ENCODE results near the gene L1TD1. TPM values are rescaled to one million over a fixed set of nuclear protein-coding genes. Genes with fewer than 3 reads are reported as not detected.
"Not testable (repeated sequence)": the region's sequence is repeated elsewhere in the genome, so short reads cannot be mapped to it uniquely, and the experiment has no call there.

L1TD1 gene
- 0.01 TPM for polyA plus RNA-seq (2013, experiment 1 of 2)
- 0.01 TPM for polyA plus RNA-seq (2013, experiment 2 of 2)

GRCh38 chr1:62194651-62195544, at the start of gene L1TD1:
Gene L1TD1 (plus strand): TSS chr1:62194849. CDS start chr1:62206629, 11,780 bp downstream.
- 5% methylated on average over 37 of the region's 55 CpGs for WGBS

GRCh38 chr1:62159940-62160348, 34.7 kb upstream of the L1TD1 start:
- Histone ChIP-seq H3K9me3 (ENCODE audit: control insufficient read depth, low read length) (no peaks in the 10 kb centered on the region), H3K9ac (ENCODE audit: low read length) (no peak overlapping the region), H3K14ac (ENCODE audit: low read length in 2 of 2) (no peak overlapping the region), H4K91ac (ENCODE audit: low read length) (no peak overlapping the region), H3K27me3 (ENCODE audit: control insufficient read depth in 1 of 2, insufficient read depth in 1 of 2, low read length in 2 of 2) (no peaks in the 10 kb centered on the region), H2BK5ac (ENCODE audit: low read depth, low read length, poor library complexity, severe bottlenecking) (no peak overlapping the region), H3K79me1 (replicated peaks; ENCODE audit: low read length, poor library complexity, severe bottlenecking) (no peaks in the 10 kb centered on the region), H4K8ac (ENCODE audit: low read length) (no peak overlapping the region), H3K4me3 (ENCODE audit: insufficient read depth in 1 of 2, low read depth in 1 of 2, low read length in 2 of 2) (no peak overlapping the region), H2AK5ac (ENCODE audit: low read length, severe bottlenecking) (no peak overlapping the region), H2AFZ (ENCODE audit: low read depth, low read length) (no peak overlapping the region), H2BK120ac (ENCODE audit: low read depth, low read length) (no peak overlapping the region), H3K27ac (ENCODE audit: low read length, poor library complexity, severe bottlenecking) (no peak overlapping the region), H3K36me3 (ENCODE audit: control insufficient read depth in 1 of 2, insufficient read depth in 2 of 2, low read depth in 1 of 2, low read length in 2 of 2) (no peaks in the 10 kb centered on the region), H3K4me1 (ENCODE audit: control insufficient read depth, insufficient read depth, low read depth, low read length) (no peaks in the 10 kb centered on the region), H3K4ac (ENCODE audit: low read depth in 1 of 2, low read length in 2 of 2) (no peak overlapping the region), H3K18ac (ENCODE audit: low read depth in 1 of 2, low read length in 2 of 2) (no peak overlapping the region), H2BK15ac (ENCODE audit: low read depth, poor library complexity, severe bottlenecking) (no peak overlapping the region), H3K4me2 (ENCODE audit: low read length, poor library complexity, severe bottlenecking) (no peak overlapping the region), H3K23ac (ENCODE audit: low read length in 2 of 2) (no peak overlapping the region), H2BK12ac (ENCODE audit: low read length in 2 of 2) (no peak overlapping the region)
- 89% methylated on average over 6 of the region's 6 CpGs for WGBS
- DNase-seq, result no peak

More at GRCh38 chr1:62194651-62195544, at the start of gene L1TD1:
- Histone ChIP-seq H3K4ac (ENCODE audit: low read depth in 1 of 2, low read length in 2 of 2) (no peak within 1 kb of the TSS), H3K14ac (ENCODE audit: low read length in 2 of 2) (no peak within 1 kb of the TSS), H3K4me1 (ENCODE audit: control insufficient read depth, insufficient read depth, low read depth, low read length) (peaks cover 7% of the 10 kb centered on the region), H4K8ac (ENCODE audit: low read length) (no peak within 1 kb of the TSS), H3K4me3 (ENCODE audit: insufficient read depth in 1 of 2, low read depth in 1 of 2, low read length in 2 of 2) (no peak within 1 kb of the TSS), H2BK5ac (ENCODE audit: low read depth, low read length, poor library complexity, severe bottlenecking) (no peak within 1 kb of the TSS), H3K23ac (ENCODE audit: low read length in 2 of 2) (peak within 1 kb of the TSS in 1 of 2 experiments; percentile 83), H4K91ac (ENCODE audit: low read length) (no peak within 1 kb of the TSS), H2BK15ac (ENCODE audit: low read depth, poor library complexity, severe bottlenecking) (no peak within 1 kb of the TSS), H3K18ac (ENCODE audit: low read depth in 1 of 2, low read length in 2 of 2) (no peak within 1 kb of the TSS), H3K27ac (ENCODE audit: low read length, poor library complexity, severe bottlenecking) (no peak within 1 kb of the TSS), H3K4me2 (ENCODE audit: low read length, poor library complexity, severe bottlenecking) (peak within 1 kb of the TSS; percentile 53), H2BK120ac (ENCODE audit: low read depth, low read length) (no peak within 1 kb of the TSS), H3K36me3 (ENCODE audit: control insufficient read depth in 1 of 2, insufficient read depth in 2 of 2, low read depth in 1 of 2, low read length in 2 of 2) (no peaks in the 10 kb centered on the region), H2BK12ac (ENCODE audit: low read length in 2 of 2) (no peak within 1 kb of the TSS), H3K9ac (ENCODE audit: low read length) (no peak within 1 kb of the TSS), H3K9me3 (ENCODE audit: control insufficient read depth, low read length) (peaks cover 4% of the 10 kb centered on the region), H3K79me1 (replicated peaks; ENCODE audit: low read length, poor library complexity, severe bottlenecking) (no peaks in the 10 kb centered on the region), H2AK5ac (ENCODE audit: low read length, severe bottlenecking) (no peak within 1 kb of the TSS), H3K27me3 (ENCODE audit: control insufficient read depth in 1 of 2, insufficient read depth in 1 of 2, low read length in 2 of 2) (peaks cover 19 to 26% of the 10 kb centered on the region in 2 experiments), H2AFZ (ENCODE audit: low read depth, low read length) (no peak within 1 kb of the TSS)
- no peak for DNase-seq

- no peak for DNase-seq
- Histone ChIP-seq H2BK15ac (ENCODE audit: low read depth, poor library complexity, severe bottlenecking) (no peak overlapping the region), H3K36me3 (ENCODE audit: control insufficient read depth in 1 of 2, insufficient read depth in 2 of 2, low read depth in 1 of 2, low read length in 2 of 2) (no peaks in the 10 kb centered on the region), H2BK12ac (ENCODE audit: low read length in 2 of 2) (no peak overlapping the region), H3K27me3 (ENCODE audit: control insufficient read depth in 1 of 2, insufficient read depth in 1 of 2, low read length in 2 of 2) (no peaks in the 10 kb centered on the region), H3K4me2 (ENCODE audit: low read length, poor library complexity, severe bottlenecking) (no peak overlapping the region), H4K8ac (ENCODE audit: low read length) (no peak overlapping the region), H2AFZ (ENCODE audit: low read depth, low read length) (no peak overlapping the region), H3K18ac (ENCODE audit: low read depth in 1 of 2, low read length in 2 of 2) (no peak overlapping the region), H3K9ac (ENCODE audit: low read length) (no peak overlapping the region), H3K4ac (ENCODE audit: low read depth in 1 of 2, low read length in 2 of 2) (no peak overlapping the region), H2BK120ac (ENCODE audit: low read depth, low read length) (no peak overlapping the region), H2BK5ac (ENCODE audit: low read depth, low read length, poor library complexity, severe bottlenecking) (no peak overlapping the region), H3K9me3 (ENCODE audit: control insufficient read depth, low read length) (no peaks in the 10 kb centered on the region), H3K4me1 (ENCODE audit: control insufficient read depth, insufficient read depth, low read depth, low read length) (no peaks in the 10 kb centered on the region), H4K91ac (ENCODE audit: low read length) (no peak overlapping the region), H3K23ac (ENCODE audit: low read length in 2 of 2) (no peak overlapping the region), H3K14ac (ENCODE audit: low read length in 2 of 2) (no peak overlapping the region), H3K79me1 (replicated peaks; ENCODE audit: low read length, poor library complexity, severe bottlenecking) (no peaks in the 10 kb centered on the region), H2AK5ac (ENCODE audit: low read length, severe bottlenecking) (no peak overlapping the region), H3K4me3 (ENCODE audit: insufficient read depth in 1 of 2, low read depth in 1 of 2, low read length in 2 of 2) (no peak overlapping the region), H3K27ac (ENCODE audit: low read length, poor library complexity, severe bottlenecking) (no peak overlapping the region)
- 92% methylated on average over 1 of the region's 1 CpG for WGBS
Measured at GRCh38 chr1:62161711-62162110, 32.9 kb upstream of the L1TD1 start.

- not testable (repeated sequence) for H3K9me3 ChIP-seq (ENCODE audit: control insufficient read depth, low read length)
- 94% methylated on average over 9 of the region's 10 CpGs for WGBS
Measured at GRCh38 chr1:62170380-62170779, 24.3 kb upstream of the L1TD1 start.

More at GRCh38 chr1:62170380-62170779, 24.3 kb upstream of the L1TD1 start:
- H3K14ac ChIP-seq (ENCODE audit: low read length in 2 of 2); H2BK120ac ChIP-seq (ENCODE audit: low read depth, low read length); H3K23ac ChIP-seq (ENCODE audit: low read length in 2 of 2); H3K27ac ChIP-seq (ENCODE audit: low read length, poor library complexity, severe bottlenecking); H2AFZ ChIP-seq (ENCODE audit: low read depth, low read length); H2BK15ac ChIP-seq (ENCODE audit: low read depth, poor library complexity, severe bottlenecking); H2BK12ac ChIP-seq (ENCODE audit: low read length in 2 of 2); H3K79me1 ChIP-seq (replicated peaks; ENCODE audit: low read length, poor library complexity, severe bottlenecking); H3K9ac ChIP-seq (ENCODE audit: low read length); DNase-seq; H3K36me3 ChIP-seq (ENCODE audit: control insufficient read depth in 1 of 2, insufficient read depth in 2 of 2, low read depth in 1 of 2, low read length in 2 of 2); H2AK5ac ChIP-seq (ENCODE audit: low read length, severe bottlenecking); H3K18ac ChIP-seq (ENCODE audit: low read depth in 1 of 2, low read length in 2 of 2); H3K4ac ChIP-seq (ENCODE audit: low read depth in 1 of 2, low read length in 2 of 2); H2BK5ac ChIP-seq (ENCODE audit: low read depth, low read length, poor library complexity, severe bottlenecking); H4K91ac ChIP-seq (ENCODE audit: low read length); H3K4me1 ChIP-seq (ENCODE audit: control insufficient read depth, insufficient read depth, low read depth, low read length); H3K4me3 ChIP-seq (ENCODE audit: insufficient read depth in 1 of 2, low read depth in 1 of 2, low read length in 2 of 2); H3K4me2 ChIP-seq (ENCODE audit: low read length, poor library complexity, severe bottlenecking); H4K8ac ChIP-seq (ENCODE audit: low read length): not testable (repeated sequence)
- H3K27me3 ChIP-seq (ENCODE audit: control insufficient read depth in 1 of 2, insufficient read depth in 1 of 2, low read length in 2 of 2), result peaks cover 11 to 18% of the 10 kb centered on the region in 2 experiments

All from mesenchymal stem cell (in vitro differentiated cells and primary cell).